Mesendoderm (in vitro differentiated cells): Measurements from ENCODE around the gene KLC3.
A peak's percentile ranks its signal among the peaks of the same experiment; 100 is the strongest.

Source experiments
- DNase-seq: peaks from one replicate; pipeline ENCODE4 v3.0.0; 2013
- H2AK5ac ChIP-seq: 2 replicates; pipeline ENCODE4 v1.6.1; 2013; ENCODE audit warnings: low read length, inconsistent platforms
- H2BK120ac ChIP-seq: 2 replicates; pipeline ENCODE4 v1.6.1; 2013; ENCODE audit warnings: low read depth, mild to moderate bottlenecking, low read length, moderate library complexity, mixed read lengths
- H2BK15ac ChIP-seq: replicated peaks from 2 replicates; pipeline ENCODE4 v1.6.1; 2013; ENCODE audit warnings: low read depth, mild to moderate bottlenecking, moderate library complexity
- H2BK5ac ChIP-seq: 2 replicates; pipeline ENCODE4 v1.6.1; 2013; ENCODE audit warnings: low read length, inconsistent platforms
- H3K18ac ChIP-seq: 2 replicates; pipeline ENCODE4 v1.6.1; 2013; ENCODE audit warnings: mild to moderate bottlenecking, low read length, mixed read lengths
- H3K23ac ChIP-seq: one replicate; pipeline ENCODE4 v1.6.1; 2013; ENCODE audit warnings: low read length
- H3K27ac ChIP-seq: 2 replicates; pipeline ENCODE4 v1.5.1; 2013; ENCODE audit warnings: low read depth, mild to moderate bottlenecking, inconsistent platforms, low read length, moderate library complexity
- H3K27me3 ChIP-seq: 2 replicates; pipeline ENCODE4 v1.6.1; 2013; ENCODE audit warnings: low read length, control low read depth, mild to moderate bottlenecking, inconsistent platforms; ENCODE audit not compliant: insufficient read depth, poor library complexity
- H3K36me3 ChIP-seq: 2 replicates; pipeline ENCODE4 v1.6.1; 2013; ENCODE audit warnings: low read length, inconsistent platforms; ENCODE audit not compliant: control insufficient read depth, insufficient read depth
- H3K4ac ChIP-seq: one replicate; pipeline ENCODE4 v1.6.1; 2013; ENCODE audit warnings: low read depth, mild to moderate bottlenecking, low read length, moderate library complexity
- H3K4me1 ChIP-seq: 2 replicates; pipeline ENCODE4 v1.6.1; 2013; ENCODE audit warnings: low read depth, low read length, inconsistent platforms; ENCODE audit not compliant: control insufficient read depth
- H3K4me2 ChIP-seq: 2 replicates; pipeline ENCODE4 v1.6.1; 2013; ENCODE audit warnings: low read length
- H3K4me3 ChIP-seq: 2 replicates; pipeline ENCODE4 v1.5.1; 2013; ENCODE audit warnings: mild to moderate bottlenecking, low read length
- H3K56ac ChIP-seq: one replicate; pipeline ENCODE4 v1.6.1; 2013; ENCODE audit warnings: low read length
- H3K79me1 ChIP-seq: 2 replicates; pipeline ENCODE4 v1.6.1; 2013; ENCODE audit warnings: low read length, inconsistent platforms
- H3K79me2 ChIP-seq: 2 replicates; pipeline ENCODE4 v1.6.1; 2013; ENCODE audit warnings: mild to moderate bottlenecking, low read length; ENCODE audit not compliant: control insufficient read depth, insufficient read depth
- H3K9ac ChIP-seq: 2 replicates; pipeline ENCODE4 v1.6.1; 2013; ENCODE audit warnings: low read length, inconsistent platforms
- H4K5ac ChIP-seq: one replicate; pipeline ENCODE4 v1.6.1; 2013; ENCODE audit warnings: low read length
- H4K8ac ChIP-seq: one replicate; pipeline ENCODE4 v1.6.1; 2013; ENCODE audit warnings: low read depth, mild to moderate bottlenecking, control low read depth, low read length, moderate library complexity
- WGBS: extraction: QIAGEN DNeasy Blood & Tissue Kit; methylation state at CpG from one replicate; pipeline ENCODE4 v1.1.7; 2013; ENCODE audit warnings: low lambda C conversion rate, missing lambda C conversion rate; ENCODE audit not compliant: insufficient coverage; ENCODE audit errors: extremely low coverage; 5-methylcytosine and 5-hydroxymethylcytosine counted together

The KLC3 gene

GRCh38 chr19:45304141-45304926 lies 36.2 kb upstream of the KLC3 start:
- no CpG with 5 or more reads among the region's 4 CpGs for WGBS
- no peak overlapping the region for H3K56ac ChIP-seq
- H3K4me2 ChIP-seq = no peak overlapping the region
- no peak overlapping the region for H4K5ac ChIP-seq
- no peak overlapping the region for H2BK120ac ChIP-seq
- H3K27ac ChIP-seq = no peak overlapping the region
- no peak overlapping the region for H3K4ac ChIP-seq
- no peaks in the 10 kb centered on the region for H3K79me2 ChIP-seq
- no peaks in the 10 kb centered on the region for H3K27me3 ChIP-seq
- no peak overlapping the region for H3K4me3 ChIP-seq
- no peak for DNase-seq
- no peak overlapping the region for H2AK5ac ChIP-seq
- H2BK5ac ChIP-seq = no peak overlapping the region
- no peak overlapping the region for H4K8ac ChIP-seq
- H3K18ac ChIP-seq = no peak overlapping the region
- no peak overlapping the region for H3K9ac ChIP-seq
- no peak overlapping the region for H2BK15ac ChIP-seq
- H3K23ac ChIP-seq = no peak overlapping the region
- H3K36me3 ChIP-seq = peaks cover 2% of the 10 kb centered on the region
- H3K4me1 ChIP-seq = no peaks in the 10 kb centered on the region
- no peaks in the 10 kb centered on the region for H3K79me1 ChIP-seq

GRCh38 chr19:45305007-45305406 lies 35.5 kb upstream of the KLC3 start:
- Histone ChIP-seq H4K8ac (no peak overlapping the region), H3K9ac (no peak overlapping the region), H3K27ac (no peak overlapping the region), H3K4me1 (no peaks in the 10 kb centered on the region), H3K23ac (no peak overlapping the region), H3K36me3 (no peaks in the 10 kb centered on the region), H3K56ac (no peak overlapping the region), H4K5ac (no peak overlapping the region), H3K4me2 (no peak overlapping the region), H3K79me1 (no peaks in the 10 kb centered on the region), H2BK120ac (no peak overlapping the region), H3K79me2 (no peaks in the 10 kb centered on the region), H3K27me3 (no peaks in the 10 kb centered on the region), H2BK5ac (no peak overlapping the region), H3K18ac (no peak overlapping the region), H2AK5ac (no peak overlapping the region), H2BK15ac (no peak overlapping the region), H3K4ac (no peak overlapping the region), H3K4me3 (no peak overlapping the region)
- DNase-seq = no peak
- WGBS = no CpG with 5 or more reads among the region's 4 CpGs

- no CpG with 5 or more reads among the region's 5 CpGs for WGBS
- no peak overlapping the region for H2BK120ac ChIP-seq
- no peak overlapping the region for H3K4me3 ChIP-seq
- no peak overlapping the region for H2AK5ac ChIP-seq
- H2BK5ac ChIP-seq = no peak overlapping the region
- no peaks in the 10 kb centered on the region for H3K4me1 ChIP-seq
- no peak overlapping the region for H4K5ac ChIP-seq
- no peak overlapping the region for H3K4ac ChIP-seq
- DNase-seq = peak; percentile 61
- H3K9ac ChIP-seq = no peak overlapping the region
- H3K23ac ChIP-seq = no peak overlapping the region
- no peaks in the 10 kb centered on the region for H3K27me3 ChIP-seq
- H3K79me2 ChIP-seq = no peaks in the 10 kb centered on the region
- no peak overlapping the region for H3K4me2 ChIP-seq
- no peaks in the 10 kb centered on the region for H3K36me3 ChIP-seq
- no peak overlapping the region for H3K27ac ChIP-seq
- no peaks in the 10 kb centered on the region for H3K79me1 ChIP-seq
- no peak overlapping the region for H3K56ac ChIP-seq
- H3K18ac ChIP-seq = no peak overlapping the region
- H4K8ac ChIP-seq = no peak overlapping the region
- H2BK15ac ChIP-seq = no peak overlapping the region
Measured at GRCh38 chr19:45305421-45305820, 35.1 kb upstream of the KLC3 start.

- Histone ChIP-seq H3K18ac (no peak overlapping the region), H3K4me3 (no peak overlapping the region), H3K27ac (no peak overlapping the region), H3K27me3 (no peaks in the 10 kb centered on the region), H3K79me1 (no peaks in the 10 kb centered on the region), H3K4me1 (no peaks in the 10 kb centered on the region), H2BK15ac (no peak overlapping the region), H4K5ac (no peak overlapping the region), H3K4me2 (no peak overlapping the region), H3K79me2 (no peaks in the 10 kb centered on the region), H4K8ac (no peak overlapping the region), H3K36me3 (no peaks in the 10 kb centered on the region), H2BK120ac (no peak overlapping the region), H2BK5ac (no peak overlapping the region), H3K23ac (no peak overlapping the region), H2AK5ac (no peak overlapping the region), H3K9ac (no peak overlapping the region), H3K4ac (no peak overlapping the region), H3K56ac (no peak overlapping the region)
- WGBS = no CpG with 5 or more reads among the region's 9 CpGs
- DNase-seq = no peak
Measured at GRCh38 chr19:45306040-45306439, 34.5 kb upstream of the KLC3 start.

GRCh38 chr19:45306518-45307027 lies 34.0 kb upstream of the KLC3 start:
- H3K79me2 ChIP-seq = no peaks in the 10 kb centered on the region
- H2BK5ac ChIP-seq = no peak overlapping the region
- H3K4me2 ChIP-seq = no peak overlapping the region
- no peaks in the 10 kb centered on the region for H3K27me3 ChIP-seq
- H3K4me1 ChIP-seq = no peaks in the 10 kb centered on the region
- no peak overlapping the region for H2BK120ac ChIP-seq
- no CpG with 5 or more reads among the region's 18 CpGs for WGBS
- no peak overlapping the region for H4K5ac ChIP-seq
- H3K79me1 ChIP-seq = no peaks in the 10 kb centered on the region
- no peak overlapping the region for H3K27ac ChIP-seq
- H4K8ac ChIP-seq = no peak overlapping the region
- DNase-seq = peak; percentile 44
- H3K9ac ChIP-seq = no peak overlapping the region
- H3K56ac ChIP-seq = no peak overlapping the region
- no peak overlapping the region for H3K4me3 ChIP-seq
- no peak overlapping the region for H3K23ac ChIP-seq
- no peak overlapping the region for H3K4ac ChIP-seq
- no peaks in the 10 kb centered on the region for H3K36me3 ChIP-seq
- no peak overlapping the region for H2AK5ac ChIP-seq
- no peak overlapping the region for H2BK15ac ChIP-seq
- H3K18ac ChIP-seq = no peak overlapping the region

- H2BK5ac ChIP-seq = no peak overlapping the region
- no peaks in the 10 kb centered on the region for H3K79me1 ChIP-seq
- no peak overlapping the region for H3K4me3 ChIP-seq
- no peak overlapping the region for H4K8ac ChIP-seq
- H2AK5ac ChIP-seq = no peak overlapping the region
- no peaks in the 10 kb centered on the region for H3K4me1 ChIP-seq
- no peak overlapping the region for H2BK120ac ChIP-seq
- H3K27me3 ChIP-seq = no peaks in the 10 kb centered on the region
- H2BK15ac ChIP-seq = no peak overlapping the region
- H3K4me2 ChIP-seq = no peak overlapping the region
- WGBS = no CpG with 5 or more reads among the region's 19 CpGs
- DNase-seq = no peak
- H3K27ac ChIP-seq = no peak overlapping the region
- no peak overlapping the region for H3K23ac ChIP-seq
- H4K5ac ChIP-seq = no peak overlapping the region
- no peak overlapping the region for H3K4ac ChIP-seq
- H3K79me2 ChIP-seq = no peaks in the 10 kb centered on the region
- H3K56ac ChIP-seq = no peak overlapping the region
- H3K36me3 ChIP-seq = no peaks in the 10 kb centered on the region
- H3K18ac ChIP-seq = no peak overlapping the region
- H3K9ac ChIP-seq = no peak overlapping the region
Measured at GRCh38 chr19:45307361-45307760, 33.2 kb upstream of the KLC3 start.
